Inflammatory macrophage (primary cell): Measurements from ENCODE around the gene COX4I1.

Source experiments
- DNase-seq, 2 donors: peaks; one replicate each; pipeline ENCODE4 v3.0.0-alpha.2; 2020 to 2022

The COX4I1 gene

DNA sequence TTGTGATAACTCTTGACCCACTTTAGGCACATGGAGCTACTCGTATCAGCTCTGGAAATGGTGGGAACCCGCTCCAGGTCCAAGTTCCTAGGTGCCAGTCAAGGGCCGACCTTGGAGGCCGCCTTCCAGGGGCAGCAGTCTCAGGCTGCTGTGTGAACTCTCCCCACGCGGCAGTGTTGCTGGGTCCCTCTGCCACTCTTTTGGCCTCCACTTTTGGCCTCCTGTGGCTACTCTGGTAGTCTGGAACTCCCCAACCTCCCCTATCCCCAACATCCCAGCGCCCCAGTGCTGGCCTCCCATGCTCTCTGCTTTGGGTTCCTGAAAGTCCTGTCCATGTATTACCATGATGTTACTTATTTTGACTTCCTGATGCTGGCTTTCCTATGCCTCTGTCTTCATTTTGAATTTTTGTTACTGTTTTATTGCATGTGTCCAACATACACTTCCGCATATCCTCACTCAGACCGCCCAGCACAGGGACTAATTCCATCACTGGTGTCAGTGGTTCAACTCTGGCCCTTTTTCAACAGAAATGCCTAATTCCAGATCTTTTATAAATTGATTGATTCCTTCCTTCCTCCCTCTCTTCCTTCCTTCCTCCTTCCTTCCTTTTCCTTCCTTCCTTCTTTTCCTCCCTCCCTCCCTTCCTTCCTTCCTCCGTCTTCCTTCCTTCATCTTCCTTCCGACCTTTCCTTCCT, 44.1 kb downstream of the COX4I1 start:
- no peak for DNase-seq

DNA sequence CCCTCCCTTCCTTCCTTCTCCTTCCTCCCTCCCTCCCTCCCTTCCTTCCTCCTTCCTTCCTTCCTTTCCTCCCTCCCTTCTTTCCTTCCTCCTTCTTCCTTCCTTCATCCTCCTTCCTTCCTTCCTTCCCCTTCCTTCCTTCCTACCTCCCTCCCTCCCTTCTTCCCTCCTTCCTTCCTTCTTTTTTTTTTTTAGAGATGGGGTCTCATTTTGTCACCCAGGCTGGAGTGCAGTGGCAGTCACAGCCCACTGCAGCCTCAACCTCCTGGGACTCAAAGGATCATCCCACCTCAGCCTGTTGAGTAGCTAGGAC, 44.6 kb downstream of the COX4I1 start:
- DNase-seq = no peak

DNA sequence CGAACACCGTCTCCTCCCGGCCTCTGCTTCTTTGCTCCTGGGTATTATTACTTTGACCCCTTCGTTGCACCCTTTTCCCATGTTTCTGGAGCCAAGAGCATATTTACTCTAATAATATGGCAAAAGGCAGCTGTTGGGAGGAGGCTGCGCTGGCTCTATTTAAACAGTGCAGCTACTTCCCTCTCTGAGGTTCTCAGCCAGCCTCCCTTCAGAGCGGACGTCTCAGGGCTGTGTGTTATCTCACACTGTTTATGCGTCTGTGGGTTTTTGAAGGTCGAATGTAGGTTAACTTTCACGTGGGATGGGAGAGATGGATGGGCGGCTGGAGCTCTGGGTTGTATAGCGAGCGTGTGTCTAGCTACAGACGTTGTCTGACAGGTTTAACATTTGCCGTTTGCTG, 45.3 kb downstream of the COX4I1 start:
- peak; percentile 29 to 45 for DNase-seq

DNA sequence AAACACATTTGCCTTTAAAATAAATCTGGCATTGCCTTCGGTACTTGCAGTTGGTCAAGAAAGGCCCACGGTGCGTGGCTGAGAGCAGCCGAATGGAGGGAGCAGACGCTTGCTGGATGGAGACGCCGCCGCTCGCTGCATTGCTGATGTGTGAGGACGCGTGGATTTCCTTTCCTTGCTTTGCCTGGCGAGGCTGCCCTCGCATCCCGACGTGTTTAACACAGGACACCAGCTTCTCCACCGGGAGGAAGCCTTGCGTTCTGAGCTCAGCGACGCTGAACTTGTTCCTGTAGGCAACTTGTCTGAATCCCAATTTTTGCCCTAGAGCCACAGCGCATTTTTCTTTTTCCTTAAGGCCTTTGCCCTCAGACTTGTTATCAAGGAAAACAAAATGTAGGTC, 45.8 kb downstream of the COX4I1 start:
- no peak for DNase-seq

DNA sequence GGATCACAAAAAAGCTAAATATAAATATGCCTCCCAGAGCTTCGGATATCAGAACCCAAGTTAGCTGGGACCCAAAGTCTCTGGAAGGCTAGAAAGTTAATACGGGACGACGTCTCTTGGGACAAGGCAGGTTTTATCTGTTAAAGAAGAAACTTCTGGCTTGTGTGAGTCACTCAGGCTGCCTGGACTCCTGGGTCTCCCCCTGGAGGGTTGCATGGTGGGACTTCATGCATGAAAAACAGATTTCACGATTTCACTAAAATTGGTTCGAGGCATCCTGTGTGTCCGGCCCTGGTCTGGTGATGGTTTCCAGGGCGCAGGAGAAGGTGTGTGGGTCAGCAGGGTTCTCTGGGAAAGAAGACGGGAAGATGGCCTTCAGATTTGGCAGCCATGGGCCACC, 47.0 kb downstream of the COX4I1 start:
- DNase-seq = no peak

DNA sequence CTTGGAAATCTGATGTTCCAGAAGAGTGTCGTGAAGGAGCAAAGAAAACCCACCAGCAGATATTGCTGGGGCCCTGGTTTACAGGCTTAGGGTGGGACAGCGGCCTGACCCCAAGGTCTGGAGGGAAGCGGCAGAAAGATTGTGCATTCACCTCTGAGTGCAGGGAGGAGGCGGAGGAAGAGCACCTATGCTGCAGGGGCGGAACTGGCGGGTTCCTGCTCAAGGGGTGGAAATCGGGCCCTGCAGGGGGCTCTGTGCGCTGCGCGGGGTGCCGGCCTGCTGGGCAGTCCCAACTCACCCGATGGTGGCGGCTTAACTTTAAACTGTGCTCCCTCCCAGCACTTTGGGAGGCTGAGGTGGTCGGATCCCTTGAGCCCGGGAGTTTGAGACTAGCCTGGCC, 47.5 kb downstream of the COX4I1 start:
- no peak for DNase-seq

DNA sequence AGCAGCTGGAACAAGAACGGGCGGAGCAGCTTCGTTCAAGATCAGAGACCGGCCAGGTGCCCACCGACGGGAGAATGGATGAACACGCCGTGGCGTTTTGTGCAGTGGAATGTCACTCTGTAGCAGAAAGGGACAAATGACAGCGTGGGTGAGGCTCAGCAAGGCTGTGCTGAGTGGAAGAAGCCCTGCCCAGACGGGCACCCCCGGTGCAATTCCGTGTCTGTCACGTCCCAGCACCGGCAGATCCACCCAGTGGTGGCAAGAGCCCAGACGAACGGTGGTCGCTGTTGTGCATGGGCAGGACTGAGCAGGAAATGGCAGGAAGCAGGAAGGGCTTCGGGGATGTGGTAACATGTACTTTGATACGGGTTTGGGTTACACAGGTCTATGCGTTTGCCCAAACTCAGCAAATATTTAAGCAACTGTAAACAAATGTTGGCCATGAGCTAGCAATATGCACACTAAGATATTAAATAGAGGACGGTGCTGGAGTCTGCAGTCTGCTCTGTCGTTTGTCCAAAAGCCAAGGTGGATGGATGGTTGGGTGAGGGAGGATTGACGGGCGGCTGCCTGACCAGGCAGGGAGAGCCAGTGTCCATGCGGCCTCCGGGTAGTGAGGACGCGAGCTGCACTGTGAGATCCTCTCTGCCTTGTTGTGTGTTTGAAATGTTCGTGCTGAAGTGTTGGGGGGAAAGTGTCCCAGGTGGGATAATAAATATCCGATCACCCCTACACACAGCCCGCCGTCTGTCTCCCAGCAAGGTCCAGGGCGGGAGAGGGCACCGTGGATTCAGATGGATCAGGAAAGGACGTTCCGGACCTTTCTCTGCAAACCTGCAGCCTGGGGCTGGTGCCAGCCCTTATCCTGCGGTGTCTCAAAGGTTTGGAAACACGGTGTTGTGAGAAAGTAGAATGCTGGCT, 48.4 kb downstream of the COX4I1 start:
- no peak for DNase-seq

DNA sequence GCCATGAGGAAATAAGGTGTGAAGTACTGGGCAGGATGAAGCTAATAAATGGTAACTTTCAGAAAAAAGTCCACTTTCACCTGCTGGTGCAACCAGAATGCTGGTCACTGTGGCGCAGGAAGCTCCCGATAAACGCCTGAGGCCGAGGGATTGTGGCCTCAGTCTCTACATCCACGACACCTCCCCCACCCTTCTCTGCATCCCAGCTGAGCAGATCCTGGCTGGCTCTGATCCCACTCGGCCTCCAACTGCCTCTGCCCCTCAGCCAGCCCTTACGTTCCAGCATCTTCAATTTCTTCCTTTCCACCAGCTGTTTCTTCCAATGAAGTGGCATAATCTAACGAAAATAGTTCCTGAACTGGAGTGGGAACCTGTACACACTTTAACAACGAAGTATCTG, 49.5 kb downstream of the COX4I1 start:
- no peak for DNase-seq

DNA sequence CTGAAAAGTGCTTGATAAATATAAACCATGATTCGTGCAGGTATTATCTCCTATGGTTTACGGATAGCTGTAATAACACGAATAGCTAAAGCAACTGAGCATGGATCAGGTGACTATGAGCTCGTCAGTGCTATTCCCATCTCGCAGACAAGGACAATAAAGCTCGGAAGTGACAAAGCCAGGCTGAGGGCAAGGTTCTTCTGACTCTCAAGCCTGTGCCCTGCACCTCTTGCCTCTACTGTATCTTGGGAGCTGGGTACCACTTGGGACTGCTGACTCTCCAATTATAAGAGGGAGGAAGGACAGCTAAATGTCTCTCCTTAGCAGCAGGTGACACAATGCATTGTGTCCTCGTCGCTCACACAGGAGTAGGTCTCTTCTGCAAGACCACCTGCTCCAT, 49.9 kb downstream of the COX4I1 start:
- DNase-seq = no peak

DNA sequence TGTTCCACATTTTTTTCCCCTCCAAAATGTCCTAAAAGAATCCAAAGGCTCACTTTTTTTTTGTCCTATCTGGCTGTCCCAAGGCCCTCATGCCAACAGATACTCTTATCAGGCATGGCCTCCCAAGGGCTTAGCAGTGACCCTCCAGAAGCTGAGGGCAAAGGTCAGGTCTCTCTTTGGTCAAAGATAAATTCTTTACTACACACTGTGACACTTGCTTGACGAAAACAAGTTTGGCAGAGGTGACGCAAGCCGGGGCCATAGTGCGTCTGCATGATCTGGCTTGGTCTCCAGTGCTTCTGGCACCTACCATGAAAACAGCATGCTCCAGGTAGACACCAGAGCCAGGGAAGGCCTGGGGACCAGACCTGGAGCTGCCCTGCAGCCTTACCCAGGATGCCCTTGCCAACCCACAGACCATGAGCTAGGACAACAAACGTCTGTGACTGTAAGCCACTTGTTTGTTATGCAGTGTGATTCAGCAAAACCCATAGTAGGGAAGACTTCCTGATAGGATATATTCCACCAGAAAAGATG, 50.9 kb downstream of the COX4I1 start:
- no peak for DNase-seq

DNA sequence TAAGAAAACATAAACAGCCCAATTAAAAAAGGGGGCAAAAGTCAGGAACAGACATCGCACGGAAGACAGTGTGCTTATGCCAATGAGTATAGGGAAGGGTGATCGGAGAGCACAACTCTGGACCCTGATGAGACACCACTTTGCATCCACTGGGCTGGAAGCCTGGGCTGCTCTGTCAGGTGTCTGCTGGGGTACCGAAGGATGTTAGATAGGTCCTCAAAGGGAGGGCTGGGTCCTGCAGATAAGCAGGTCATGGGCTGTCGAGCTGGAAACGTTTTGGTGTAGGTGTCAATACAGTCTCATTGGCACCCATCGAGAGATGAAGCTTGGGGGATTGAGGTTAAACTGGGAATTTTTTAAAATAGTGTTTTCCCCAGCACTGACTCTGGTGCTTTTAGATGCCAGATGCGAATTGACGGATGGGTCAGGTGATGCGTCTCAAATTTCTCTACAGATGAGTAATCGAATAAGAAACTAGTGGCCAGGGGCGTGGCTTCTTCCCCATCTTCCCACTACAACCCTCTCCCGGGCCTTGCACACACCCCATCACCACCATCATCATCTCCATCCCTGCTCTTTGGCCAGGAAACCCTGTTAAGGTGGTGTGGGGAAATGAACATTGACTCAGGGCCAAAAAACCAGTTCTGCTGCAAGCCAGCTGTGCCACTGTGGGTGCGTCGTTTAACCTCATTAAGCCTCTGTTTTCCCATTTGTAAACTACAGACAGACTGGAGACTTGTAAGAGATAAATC, 51.7 kb downstream of the COX4I1 start:
- DNase-seq = no peak

DNA sequence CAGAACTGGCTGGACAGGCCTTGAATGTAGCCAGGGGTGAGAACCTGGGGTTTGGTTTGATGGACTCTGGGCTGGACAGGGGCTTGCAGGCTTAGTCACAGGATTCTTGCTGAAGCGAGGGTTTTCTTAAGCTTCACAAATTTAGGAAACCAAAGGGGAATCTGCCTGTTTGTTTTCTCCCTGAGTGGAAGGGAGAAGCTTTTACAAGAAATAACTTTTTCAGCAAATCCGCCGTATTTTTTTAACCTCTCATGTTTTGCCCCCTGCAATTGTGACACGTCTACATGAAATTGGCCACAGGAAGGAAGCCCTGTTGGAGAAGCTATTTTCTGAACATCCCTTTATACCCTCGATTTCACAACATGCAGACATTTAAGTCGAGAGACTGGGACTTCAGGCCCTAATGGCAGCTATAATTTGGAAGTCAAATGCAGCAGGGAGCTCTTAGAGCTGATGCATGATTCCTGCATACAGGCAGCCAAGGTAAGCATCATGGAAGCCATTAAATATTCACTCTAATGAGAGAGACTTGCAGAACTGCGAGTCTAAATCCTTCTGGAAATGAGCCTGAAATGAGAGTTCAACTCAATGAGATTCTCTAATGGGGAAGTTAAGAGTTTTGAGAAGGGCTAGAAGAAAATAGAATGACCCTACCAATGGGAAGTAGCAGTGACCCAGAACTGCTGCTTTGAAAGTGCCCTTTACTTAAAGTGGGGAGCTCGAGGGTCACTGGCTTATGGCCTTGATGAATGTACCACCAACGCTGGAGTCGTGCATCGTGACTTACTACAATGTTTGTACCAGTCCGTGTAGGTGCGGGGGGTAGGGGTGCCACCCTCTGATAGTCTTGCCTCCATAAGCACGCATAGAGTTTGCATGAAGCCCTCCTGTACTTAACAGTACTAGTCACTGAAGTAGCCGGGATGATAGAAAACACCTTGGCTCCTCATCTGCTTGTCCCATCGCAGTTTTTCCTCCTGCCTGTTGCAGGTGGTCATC, 54.4 kb downstream of the COX4I1 start:
- peak; percentile 69 to 83 for DNase-seq

DNA sequence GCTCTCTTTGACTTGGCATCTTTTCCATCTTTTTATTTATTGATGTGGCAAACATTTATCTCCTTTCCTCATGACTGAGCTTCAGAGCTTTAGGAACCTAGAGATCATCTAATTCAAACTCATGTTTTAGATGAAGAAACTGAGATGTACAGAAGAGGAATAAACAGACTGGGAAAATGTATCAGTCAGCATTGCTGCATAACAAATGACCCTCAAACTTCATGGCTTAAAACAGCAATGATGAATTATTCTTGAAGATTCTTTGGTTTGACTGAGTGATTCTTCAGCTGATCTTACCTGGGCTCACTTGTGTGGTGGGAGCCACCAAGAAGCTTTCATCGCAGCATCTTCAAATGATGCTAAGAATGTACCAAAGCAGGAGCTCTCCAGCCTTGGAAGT, 55.4 kb downstream of the COX4I1 start:
- DNase-seq = no peak

DNA sequence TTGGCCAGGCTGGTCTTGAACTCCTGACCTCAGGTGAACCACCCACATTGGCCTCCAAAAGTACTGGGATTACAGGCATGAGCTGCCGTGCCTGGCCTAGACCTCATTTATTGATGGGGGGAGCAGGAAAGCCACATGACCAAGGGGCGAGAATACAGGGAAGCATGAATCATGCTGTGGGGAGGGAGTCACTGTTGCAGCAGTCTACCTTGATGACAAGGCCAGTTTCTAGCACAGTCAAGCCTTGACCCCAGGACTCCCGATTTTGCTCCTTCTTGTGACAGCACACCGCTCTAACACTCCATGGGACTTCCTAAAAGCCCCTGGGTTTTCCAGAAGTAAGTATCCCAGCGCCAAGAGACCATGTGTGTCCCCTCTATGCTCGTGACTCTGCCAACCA, 56.6 kb downstream of the COX4I1 start:
- DNase-seq = no peak

DNA sequence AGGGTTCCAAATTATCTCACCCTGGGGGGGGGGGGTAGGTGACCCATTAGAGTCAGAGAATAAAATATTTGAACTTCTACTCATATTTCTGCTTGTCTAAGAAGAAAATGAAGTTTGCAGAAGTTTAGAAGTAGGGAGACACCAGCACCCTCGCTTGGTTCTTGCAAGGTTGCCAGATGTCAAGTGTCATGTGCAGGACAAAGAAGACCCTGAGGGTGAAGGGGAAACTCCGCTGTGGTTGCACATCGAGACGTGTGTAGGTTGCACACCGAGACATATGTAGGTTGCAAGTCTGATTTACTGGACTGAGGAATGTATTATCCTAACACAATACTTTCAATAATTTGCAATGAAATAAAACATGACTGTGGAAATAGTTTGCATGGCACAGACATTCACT, 57.1 kb downstream of the COX4I1 start:
- DNase-seq = peak; percentile 39 to 73
